ENCODE data around the gene LRRC8D. TPM values are rescaled to one million over a fixed set of nuclear protein-coding genes. Genes with fewer than 3 reads are reported as not detected.

LRRC8D gene
- total RNA-seq, 2 donors from 2014 or later: 8.5 to 49.6 TPM

GRCh38 chr1:89966656-89967055, 145.8 kb downstream of the LRRC8D start:
- WGBS: 29% methylated on average over 5 of the region's 5 CpGs
- no peak for TF ChIP-seq POLR2AphosphoS5 (IDR thresholded peaks at IDR 0.05)
- Histone ChIP-seq H3K4me1 (replicated peaks) (no peaks in the 10 kb centered on the region), H3K9me3 (no peaks in the 10 kb centered on the region), H3K27ac (no peak overlapping the region), H3K27me3 (replicated peaks; ENCODE audit: insufficient read depth) (no peaks in the 10 kb centered on the region), H3K4me3 (no peak overlapping the region), H3K36me3 (no peaks in the 10 kb centered on the region)
- DNase-seq (ENCODE audit: low spot score): no peak
- intact Hi-C loops (cut with DNase I): no loop called here

- WGBS: 66% methylated on average over 1 of the region's 1 CpG
- intact Hi-C loops (cut with DNase I): no loop called here
- Histone ChIP-seq H3K36me3 (no peaks in the 10 kb centered on the region), H3K4me1 (replicated peaks) (no peaks in the 10 kb centered on the region), H3K4me3 (no peak overlapping the region), H3K9me3 (no peaks in the 10 kb centered on the region), H3K27ac (no peak overlapping the region), H3K27me3 (replicated peaks; ENCODE audit: insufficient read depth) (no peaks in the 10 kb centered on the region)
- TF ChIP-seq POLR2AphosphoS5 (IDR thresholded peaks at IDR 0.05): no peak
- TF ChIP-seq POLR2A (IDR thresholded peaks at IDR 0.05): no peak
- TF ChIP-seq CTCF (IDR thresholded peaks at IDR 0.05): no peak
- DNase-seq (ENCODE audit: low spot score): no peak
Measured at GRCh38 chr1:89971600-89971999, 150.8 kb downstream of the LRRC8D start.

GRCh38 chr1:89972024-89972423, 151.2 kb downstream of the LRRC8D start:
- Histone ChIP-seq H3K9me3 (no peaks in the 10 kb centered on the region), H3K36me3 (no peaks in the 10 kb centered on the region), H3K4me3 (no peak overlapping the region), H3K27ac (no peak overlapping the region), H3K27me3 (replicated peaks; ENCODE audit: insufficient read depth) (no peaks in the 10 kb centered on the region), H3K4me1 (replicated peaks) (no peaks in the 10 kb centered on the region)
- no peak for TF ChIP-seq POLR2AphosphoS5 (IDR thresholded peaks at IDR 0.05)
- TF ChIP-seq POLR2A (IDR thresholded peaks at IDR 0.05): no peak
- TF ChIP-seq CTCF (IDR thresholded peaks at IDR 0.05): no peak
- DNase-seq (ENCODE audit: low spot score): no peak
- intact Hi-C loops (cut with DNase I): no loop called here

GRCh38 chr1:89973471-89974127, 152.8 kb downstream of the LRRC8D start:
- H3K36me3 ChIP-seq: no peaks in the 10 kb centered on the region
- H3K27me3 ChIP-seq (replicated peaks; ENCODE audit: insufficient read depth): no peaks in the 10 kb centered on the region
- H3K4me3 ChIP-seq: no peak overlapping the region
- 97% methylated on average over 8 of the region's 8 CpGs for WGBS
- DNase-seq (ENCODE audit: low spot score): no peak
- no peaks in the 10 kb centered on the region for H3K4me1 ChIP-seq (replicated peaks)
- H3K27ac ChIP-seq: no peak overlapping the region
- intact Hi-C loops (cut with DNase I): no loop called here
- TF ChIP-seq POLR2AphosphoS5 (IDR thresholded peaks at IDR 0.05): no peak
- TF ChIP-seq CTCF (IDR thresholded peaks at IDR 0.05): no peak
- no peak for TF ChIP-seq POLR2A (IDR thresholded peaks at IDR 0.05)
- no peaks in the 10 kb centered on the region for H3K9me3 ChIP-seq

- no peak overlapping the region for H3K4me3 ChIP-seq
- no peak for TF ChIP-seq POLR2AphosphoS5 (IDR thresholded peaks at IDR 0.05)
- no peak for TF ChIP-seq POLR2A (IDR thresholded peaks at IDR 0.05)
- TF ChIP-seq CTCF (IDR thresholded peaks at IDR 0.05): no peak
- no peaks in the 10 kb centered on the region for H3K36me3 ChIP-seq
- H3K27me3 ChIP-seq (replicated peaks; ENCODE audit: insufficient read depth): no peaks in the 10 kb centered on the region
- no peaks in the 10 kb centered on the region for H3K4me1 ChIP-seq (replicated peaks)
- H3K9me3 ChIP-seq: no peaks in the 10 kb centered on the region
- H3K27ac ChIP-seq: no peak overlapping the region
- WGBS: 93% methylated on average over 4 of the region's 4 CpGs
- intact Hi-C loops (cut with DNase I): no loop called here
- DNase-seq (ENCODE audit: low spot score): no peak
Measured at GRCh38 chr1:89974256-89974655, 153.4 kb downstream of the LRRC8D start.
